GM12891 (cell line): ENCODE measurements around the gene SLC49A4.

Experiments
- PAX5 ChIP-seq: IDR thresholded peaks from 2 replicates; pipeline ENCODE4 v1.6.1; 2011; ENCODE audit warnings: low read length, moderate library complexity, mild to moderate bottlenecking; ENCODE audit not compliant: insufficient read depth, severe bottlenecking
- POLR2A ChIP-seq: IDR thresholded peaks from 2 replicates; pipeline ENCODE4 v1.6.1; 2011; ENCODE audit warnings: low read depth, low read length, control low read depth
- POLR2AphosphoS5 ChIP-seq: IDR thresholded peaks from 2 replicates; pipeline ENCODE4 v1.6.1; 2011; ENCODE audit warnings: low read depth, low read length, control low read depth
- SPI1 ChIP-seq: IDR thresholded peaks from 2 replicates; pipeline ENCODE4 v1.6.1; 2011; ENCODE audit warnings: low read depth, low read length, control low read depth
- TAF1 ChIP-seq: IDR thresholded peaks from 2 replicates; pipeline ENCODE4 v1.6.1; 2011; ENCODE audit warnings: low read depth, low read length, control low read depth

DNA sequence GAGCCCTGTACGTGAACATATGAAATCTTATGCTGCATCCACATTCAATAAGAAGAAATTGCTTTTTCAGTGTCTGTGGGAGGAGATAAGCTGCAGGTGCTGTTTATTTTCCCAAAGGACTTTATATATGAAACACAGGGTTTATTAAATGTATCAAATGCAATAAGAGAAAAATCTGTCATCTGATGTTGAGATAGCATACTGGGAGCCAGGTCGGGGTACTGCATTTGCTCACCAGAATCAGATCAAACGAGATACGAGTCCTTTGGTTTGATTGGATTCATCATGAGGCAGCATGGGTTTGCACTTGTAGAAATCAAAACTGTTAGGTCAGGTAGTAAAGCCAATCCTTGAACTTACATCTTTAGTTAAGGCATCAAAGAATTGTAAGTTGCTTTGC, 91.4 kb downstream of the SLC49A4 start:
- TF ChIP-seq POLR2A (no peak), POLR2AphosphoS5 (no peak), SPI1 (no peak), TAF1 (no peak), PAX5 (no peak)
